SH-SY5Y (cell line): ENCODE data around the gene PLXDC1.

Source experiments
- GATA2 ChIP-seq: IDR thresholded peaks from 2 replicates; pipeline ENCODE4 v1.6.1; 2011; ENCODE audit warnings: mild to moderate bottlenecking, low read depth, low read length
- GATA3 ChIP-seq: IDR thresholded peaks from 2 replicates; pipeline ENCODE4 v1.6.1; 2011; ENCODE audit warnings: low read depth, mild to moderate bottlenecking, low read length, moderate library complexity

DNA sequence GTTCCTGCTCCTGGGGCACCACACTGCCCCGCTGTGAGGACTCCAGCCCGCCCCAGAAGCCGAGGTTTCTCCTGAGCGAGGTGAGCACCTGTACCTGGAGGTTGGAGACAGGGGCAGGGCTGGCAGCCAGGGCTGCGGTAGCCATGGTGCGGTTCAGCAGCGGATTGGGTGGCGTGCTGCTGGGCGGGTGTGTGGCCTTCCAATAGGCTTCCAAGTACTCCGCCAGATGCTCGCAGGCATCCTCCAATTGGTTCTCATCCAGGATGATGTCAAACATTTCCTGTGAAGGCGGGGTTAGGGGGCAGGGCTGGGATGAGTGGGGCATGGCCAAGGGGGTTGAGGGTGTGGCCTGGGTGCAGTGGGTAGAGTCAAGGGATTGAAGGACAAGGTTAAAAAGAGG, 25.8 kb upstream of the PLXDC1 start:
- TF ChIP-seq GATA2 (no peak), GATA3 (no peak)
